Esophagus muscularis mucosa (tissue), 4 donors: Measurements from ENCODE around the gene TERF2IP.

Experiments
- CTCF ChIP-seq, 3 experiments: fragments of 200-600 bp in 2 of 3; fragments of 450-650 bp in 1 of 3; sonication (generic) in 2 of 3; IDR thresholded peaks; one replicate each; pipeline ENCODE4 v1.5.1; 2017 to 2019; ENCODE audit warnings: antibody characterized with exemption in 3 of 3, mild to moderate bottlenecking in 2 of 3, moderate library complexity in 1 of 3
- EP300 ChIP-seq: sonication (generic); formaldehyde crosslinking; IDR thresholded peaks from one replicate; pipeline ENCODE4 v1.6.1; 2017; ENCODE audit warnings: antibody characterized with exemption
- POLR2A ChIP-seq: fragments of 450-650 bp; IDR thresholded peaks from one replicate; pipeline ENCODE4 v1.6.1; 2017; ENCODE audit warnings: antibody characterized with exemption, moderate library complexity, mild to moderate bottlenecking, low read depth

GRCh38 chr16:75679366-75679765, 31.8 kb downstream of the TERF2IP start:
- no peak for TF ChIP-seq CTCF (IDR thresholded peaks at IDR 0.05)
- no peak for TF ChIP-seq POLR2A
- no peak for TF ChIP-seq EP300
